Peyer's patch (tissue), 4 donors: ENCODE data around the gene HDDC3. TPM values are rescaled to one million over a fixed set of nuclear protein-coding genes. Genes with fewer than 3 reads are reported as not detected.
"Not testable (repeated sequence)": the region's sequence is repeated elsewhere in the genome, so short reads cannot be mapped to it uniquely, and the experiment has no call there.

Source experiments
- DNase-seq, 3 donors: peaks; one replicate each; pipeline ENCODE4 v3.0.0-alpha.2; 2017 to 2019
- H3K27ac ChIP-seq, 4 donors: fragments of 200-600 bp; sonication (generic); one replicate each; pipeline ENCODE4 v1.5.1; 2016 to 2019
- H3K27me3 ChIP-seq, 2 donors: fragments of 200-600 bp; sonication (generic); one replicate each; pipeline ENCODE4 v1.5.1; 2019
- H3K36me3 ChIP-seq, 3 donors: fragments of 200-600 bp; sonication (generic); one replicate each; pipeline ENCODE4 v1.5.1; 2016 to 2019
- H3K4me1 ChIP-seq, 4 donors: fragments of 200-600 bp; sonication (generic); one replicate each; pipeline ENCODE4 v1.5.1; 2016 to 2019
- H3K4me3 ChIP-seq, 4 donors: fragments of 200-600 bp; sonication (generic); 1 replicate in 3 of 4; 2 replicates in 1 of 4; pipeline ENCODE4 v1.5.1; 2016 to 2019; ENCODE audit warnings: mild to moderate bottlenecking in 1 of 4
- H3K9me3 ChIP-seq, 4 donors: fragments of 200-600 bp; sonication (generic); one replicate each; pipeline ENCODE4 v1.5.1; 2016 to 2019; ENCODE audit warnings: mild to moderate bottlenecking in 1 of 4
- CTCF ChIP-seq, 6 experiments: fragments of 450-650 bp in 4 of 6; fragments of 200-600 bp in 2 of 6; sonication (generic) in 1 of 6; IDR thresholded peaks; one replicate each; pipeline ENCODE4 v1.5.1; 2017 to 2019; ENCODE audit warnings: antibody characterized with exemption in 6 of 6, mild to moderate bottlenecking in 3 of 6, moderate library complexity in 1 of 6
- POLR2A ChIP-seq, 2 donors: fragments of 450-650 bp; IDR thresholded peaks; one replicate each; pipeline ENCODE4 v1.5.1; 2017; ENCODE audit warnings: antibody characterized with exemption in 2 of 2, mild to moderate bottlenecking in 2 of 2, moderate library complexity in 2 of 2
- total RNA-seq, 4 donors: library from RNA; depleted of rRNA; stranded (reverse); fragments of >200 nt; gene quantifications; one replicate each; pipeline ENCODE4 v1.1.0, GENCODE V29; 2016

The HDDC3 gene
- total RNA-seq, 4 donors from 2014 or later = 16.5 to 35.6 (median 23.4) TPM

- H3K4me3 ChIP-seq = peak overlapping the region; percentile 77 to 97 (median 78)
- no peak for DNase-seq
- TF ChIP-seq POLR2A (IDR thresholded peaks at IDR 0.05) = no peak
- TF ChIP-seq CTCF (IDR thresholded peaks at IDR 0.05) = no peak
- peak overlapping the region; percentile 92 to 96 (median 94) for H3K27ac ChIP-seq
- H3K4me1 ChIP-seq = peaks cover 0 to 15% (median 10%) of the 10 kb centered on the region in 4 donors
- no peaks in the 10 kb centered on the region for H3K9me3 ChIP-seq
- H3K36me3 ChIP-seq = peaks cover 0 to 38% (median 0%) of the 10 kb centered on the region in 3 donors
- no peaks in the 10 kb centered on the region for H3K27me3 ChIP-seq
Measured at GRCh38 chr15:90903733-90904536, 28.4 kb downstream of the HDDC3 start.

DNA sequence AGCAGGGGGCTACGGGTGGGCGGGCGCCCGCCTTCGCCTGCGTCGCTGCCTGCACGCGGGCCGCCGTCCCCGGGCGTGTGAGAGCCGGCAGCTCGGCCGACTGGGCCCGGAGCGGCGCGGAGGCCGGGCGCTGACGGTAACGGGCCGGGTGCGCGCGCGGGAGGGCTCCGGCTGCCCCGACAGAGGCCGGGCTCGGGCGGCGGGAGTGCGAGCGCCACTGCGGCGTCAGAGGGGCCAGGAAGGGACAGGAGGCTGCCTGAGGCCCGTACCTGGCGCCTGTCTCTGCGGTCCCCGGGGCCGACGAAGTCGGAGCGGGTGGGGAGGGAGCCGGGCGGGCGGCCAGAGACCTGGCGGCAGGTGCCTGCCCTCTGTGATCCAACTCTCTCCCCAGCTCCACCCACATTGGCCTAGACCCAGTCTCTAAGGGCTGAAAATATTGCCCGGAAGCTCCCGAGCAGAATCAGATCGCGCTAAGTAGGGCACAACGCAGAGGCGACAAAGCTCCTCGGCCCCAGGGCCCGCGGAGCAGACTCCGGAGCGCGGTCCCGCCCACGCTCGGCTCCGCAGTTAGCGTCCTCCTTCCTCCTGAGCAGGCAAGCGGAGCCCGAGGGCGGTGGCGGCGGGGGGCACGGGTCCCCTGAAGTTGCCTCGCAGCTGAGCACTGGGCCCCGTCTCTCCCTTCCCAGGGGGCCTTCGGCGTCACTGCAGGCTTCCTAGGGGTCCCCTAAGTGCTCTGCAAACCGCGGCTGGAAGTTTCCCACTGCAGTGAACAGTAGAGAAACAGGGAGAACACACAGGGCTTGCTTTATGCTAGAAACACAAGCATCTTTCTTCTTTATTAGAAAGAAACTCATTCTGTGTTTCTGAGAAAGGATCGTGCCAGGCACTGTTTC, 29.3 kb downstream of the HDDC3 start, which contains the start of gene MAN2A2:
MAN2A2 (plus strand) TSS at position 463 of the 893 bp plus-strand sequence. CDS start 906 bp downstream, outside the sequence.
- Histone ChIP-seq H3K4me1 (peaks cover 0 to 15% (median 10%) of the 10 kb centered on the region in 4 donors), H3K4me3 (peak within 1 kb of the TSS; percentile 77 to 97 (median 78)), H3K27me3 (no peaks in the 10 kb centered on the region), H3K36me3 (peaks cover 0 to 32% (median 0%) of the 10 kb centered on the region in 3 donors), H3K9me3 (no peaks in the 10 kb centered on the region), H3K27ac (peak within 1 kb of the TSS; percentile 92 to 96 (median 94))
- TF ChIP-seq CTCF (IDR thresholded peaks at IDR 0.05) (no peak), POLR2A (IDR thresholded peaks at IDR 0.05) (peak; percentile 47 to 78)
- peak; percentile 69 to 86 (median 83) for DNase-seq

- Histone ChIP-seq H3K27ac (peak overlapping the region; percentile 92 to 96 (median 94)), H3K36me3 (peaks cover 0 to 24% (median 0%) of the 10 kb centered on the region in 3 donors), H3K27me3 (no peaks in the 10 kb centered on the region), H3K4me1 (peaks cover 0 to 15% (median 10%) of the 10 kb centered on the region in 4 donors), H3K4me3 (peak overlapping the region; percentile 77 to 97 (median 78)), H3K9me3 (no peaks in the 10 kb centered on the region)
- peak; percentile 80 to 93 (median 88) for DNase-seq
- TF ChIP-seq CTCF (IDR thresholded peaks at IDR 0.05) (peak; percentile 61 to 93 (median 84)), POLR2A (IDR thresholded peaks at IDR 0.05) (peak; percentile 64 to 69)
Measured at GRCh38 chr15:90902040-90902839, 30.1 kb downstream of the HDDC3 start.

GRCh38 chr15:90901175-90902039, 30.9 kb downstream of the HDDC3 start:
- Histone ChIP-seq H3K9me3 (no peaks in the 10 kb centered on the region), H3K27me3 (no peaks in the 10 kb centered on the region), H3K27ac (peak overlapping the region; percentile 92 to 96 (median 94)), H3K4me3 (peak overlapping the region in 2 of 4 donors; percentile 78 to 97), H3K36me3 (peaks cover 0 to 15% (median 0%) of the 10 kb centered on the region in 3 donors), H3K4me1 (peaks cover 0 to 15% (median 10%) of the 10 kb centered on the region in 4 donors)
- no peak for DNase-seq
- TF ChIP-seq POLR2A (IDR thresholded peaks at IDR 0.05) (no peak), CTCF (IDR thresholded peaks at IDR 0.05) (no peak)

GRCh38 chr15:90897131-90897655, 35.2 kb downstream of the HDDC3 start:
- H3K27ac ChIP-seq, H3K27me3 ChIP-seq, H3K4me3 ChIP-seq, H3K9me3 ChIP-seq, H3K4me1 ChIP-seq: not testable (repeated sequence)
- peaks cover 0 to 37% (median 0%) of the 10 kb centered on the region in 3 donors for H3K36me3 ChIP-seq
- peak in 1 of 3 donors; percentile 48 for DNase-seq
